Endothelial cell of umbilical vein (primary cell): Measurements from ENCODE around the gene P2RX4. TPM values are rescaled to one million over a fixed set of nuclear protein-coding genes. Genes with fewer than 3 reads are reported as not detected.

ENCODE experiments used
- BruUV-seq: library from RNA; stranded (reverse); fragments of 400-500 nt; replicated peaks from 2 replicates; lab custom pipeline; 2021; lab: Mats Ljungman, UMichigan
- CTCF ChIA-PET: fragments of 300-600, 350-600 bp; sonication (Branson Sonifier 250); formaldehyde crosslinking; loops from one replicate; lab custom pipeline; 2021; ENCODE audit warnings: antibody characterized with exemption, inconsistent platforms; lab: Charles Lee
- POLR2A ChIA-PET: fragments of 300-600, 350-600 bp; sonication (Branson Sonifier 250); formaldehyde crosslinking; loops from one replicate; lab custom pipeline; 2021; ENCODE audit warnings: antibody characterized with exemption, inconsistent platforms; lab: Charles Lee
- DNase-seq: peaks from one replicate; pipeline ENCODE4 v3.0.0-alpha.2; 2011; ENCODE audit warnings: low read depth, low spot score
- FAIRE-seq: peaks from 2 replicates; lab custom pipeline; 2011; peaks lifted over from hg19 to GRCh38; lab: Jason Lieb, UNC
- H2AFZ ChIP-seq: 2 replicates; pipeline ENCODE4 v1.6.0; 2012; ENCODE audit warnings: low read depth, low read length, control low read depth, inconsistent platforms
- H3K27ac ChIP-seq: 2 replicates; pipeline ENCODE4 v1.5.1; 2011; ENCODE audit warnings: low read depth, mild to moderate bottlenecking, control low read depth, low read length, moderate library complexity; ENCODE audit not compliant: insufficient read depth
- H3K27me3 ChIP-seq, 2 experiments: 2 replicates each; pipeline versions ENCODE4 v1.6.0 to v1.6.1; 2011; ENCODE audit warnings: low read length in 2 of 2, mixed read lengths in 1 of 2; ENCODE audit not compliant: control insufficient read depth in 2 of 2, insufficient read depth in 2 of 2
- H3K36me3 ChIP-seq, 2 experiments: 2 replicates in 1 of 2; 3 replicates in 1 of 2; pipeline ENCODE4 v1.5.1; 2011; ENCODE audit warnings: low read length in 2 of 2, mild to moderate bottlenecking in 1 of 2, moderate library complexity in 1 of 2; ENCODE audit not compliant: control insufficient read depth in 2 of 2, insufficient read depth in 2 of 2; ENCODE audit errors: extremely low read depth in 1 of 2
- H3K4me1 ChIP-seq: 3 replicates; pipeline ENCODE4 v1.5.1; 2011; ENCODE audit warnings: mild to moderate bottlenecking, low read length; ENCODE audit not compliant: control insufficient read depth, insufficient read depth; ENCODE audit errors: extremely low read depth
- H3K4me2 ChIP-seq: 2 replicates; pipeline ENCODE4 v1.6.1; 2011; ENCODE audit warnings: low read length, control low read depth, mixed read lengths; ENCODE audit not compliant: insufficient read depth
- H3K4me3 ChIP-seq, 3 experiments: fragments of 200-600 bp in 1 of 3; sonication (generic), shearing (Covaris generic) in 1 of 3; replicated peaks in 1 of 3; 2 replicates each; pipeline ENCODE4 v1.5.1; 2011 to 2016; ENCODE audit warnings: control low read depth in 3 of 3, low read length in 3 of 3, mild to moderate bottlenecking in 2 of 3, inconsistent platforms in 1 of 3, low read depth in 1 of 3, moderate library complexity in 1 of 3; ENCODE audit not compliant: insufficient read depth in 1 of 3
- H3K79me2 ChIP-seq: 2 replicates; pipeline ENCODE4 v1.6.0; 2012; ENCODE audit warnings: low read length, inconsistent platforms; ENCODE audit not compliant: control insufficient read depth, insufficient read depth
- H3K9ac ChIP-seq: replicated peaks from 2 replicates; pipeline ENCODE3; 2011; ENCODE audit warnings: low read length, control low read depth; ENCODE audit not compliant: insufficient read depth; ENCODE audit errors: extremely low read depth
- H3K9me1 ChIP-seq: replicated peaks from 3 replicates; pipeline ENCODE4 v1.6.0; 2011; ENCODE audit warnings: mild to moderate bottlenecking, low read length; ENCODE audit not compliant: control insufficient read depth, insufficient read depth; ENCODE audit errors: extremely low read depth
- H3K9me3 ChIP-seq: replicated peaks from 2 replicates; pipeline ENCODE4 v1.5.1; 2012; ENCODE audit warnings: low read length, inconsistent platforms; ENCODE audit not compliant: control insufficient read depth, insufficient read depth
- H4K20me1 ChIP-seq: replicated peaks from 2 replicates; pipeline ENCODE3; 2011; ENCODE audit warnings: mild to moderate bottlenecking, low read length; ENCODE audit not compliant: control insufficient read depth, insufficient read depth; ENCODE audit errors: extremely low read depth
- EZH2 ChIP-seq: IDR thresholded peaks from 2 replicates; pipeline ENCODE4 v1.6.1; 2012; ENCODE audit warnings: borderline replicate concordance, low read depth, mild to moderate bottlenecking, moderate library complexity, low read length, inconsistent platforms; ENCODE audit not compliant: severe bottlenecking
- FOS ChIP-seq: IDR thresholded peaks from 2 replicates; pipeline ENCODE4 v1.6.1; 2011; ENCODE audit warnings: mild to moderate bottlenecking, low read length, moderate library complexity, borderline replicate concordance; ENCODE audit not compliant: insufficient read depth
- GATA2 ChIP-seq: IDR thresholded peaks from 2 replicates; pipeline ENCODE4 v1.7.0; 2011; ENCODE audit warnings: low read depth, mild to moderate bottlenecking, moderate library complexity, mixed read lengths, low read length; ENCODE audit not compliant: insufficient read length, insufficient read depth
- JUN ChIP-seq: IDR thresholded peaks from 2 replicates; pipeline ENCODE4 v1.6.1; 2011; ENCODE audit warnings: borderline replicate concordance, low read depth; ENCODE audit not compliant: insufficient read length, insufficient read depth
- MYC ChIP-seq: IDR thresholded peaks from one replicate; pipeline ENCODE4 v1.6.1; 2011; ENCODE audit warnings: mild to moderate bottlenecking, low read depth, low read length
- POLR2A ChIP-seq: IDR thresholded peaks from 2 replicates; pipeline ENCODE4 v1.6.1; 2012; ENCODE audit warnings: low read depth, mild to moderate bottlenecking, control low read depth, low read length
- POLR2AphosphoS5 ChIP-seq: IDR thresholded peaks from 2 replicates; pipeline ENCODE4 v1.6.1; 2012; ENCODE audit warnings: low read depth, mild to moderate bottlenecking, control low read depth, low read length, moderate library complexity; ENCODE audit not compliant: insufficient read depth
- dilution Hi-C: fragments of 300-500 bp; cut with MboI; formaldehyde crosslinking; loops from one replicate; pipeline ENCODE4 v1.15.0; 2019; ENCODE audit warnings: low sequenced_read_pairs; ENCODE audit not compliant: extremely low pct_ligation_motif_present
- intact Hi-C: fragments of 100-400 bp; cut with micrococcal nuclease; formaldehyde crosslinking; loops from one replicate; pipeline ENCODE4 v1.10.0; 2022
- polyA plus RNA-seq, 4 experiments: library from polyadenylated mRNA; depleted of rRNA in 3 of 4; stranded (reverse) in 3 of 4; unstranded in 1 of 4; fragments of >200 nt; gene quantifications; 2 replicates each; pipeline versions ENCODE4 v1.2.1 to v1.2.3, GENCODE V29; 2011 to 2012; ENCODE audit warnings: missing spikeins in 1 of 4
- total RNA-seq: library from RNA; stranded (reverse); gene quantifications from 2 replicates; pipeline ENCODE4 v1.2.3, GENCODE V29; 2021
- TF ChIP-seq, protein P1 (sequence below): IDR thresholded peaks from 2 replicates; pipeline ENCODE4 v1.6.1; 2011; ENCODE audit not compliant: insufficient read depth, insufficient read length
- TF ChIP-seq, protein P2 (sequence below), 2 donors: IDR thresholded peaks; 1 replicate in 1 of 2; 2 replicates in 1 of 2; pipeline ENCODE4 v1.5.1; 2011; ENCODE audit warnings: low read length in 2 of 2, mild to moderate bottlenecking in 2 of 2, moderate library complexity in 2 of 2, control low read depth in 1 of 2, inconsistent platforms in 1 of 2, low read depth in 1 of 2; ENCODE audit not compliant: insufficient read depth in 1 of 2; ENCODE audit errors: extremely low read depth in 1 of 2

The P2RX4 gene
- total and polyA plus RNA-seq, 2 donors (not counting 3 experiments of a cell fraction or from before 2014, with no cell fraction given) = 92.8 to 116 TPM

DNA sequence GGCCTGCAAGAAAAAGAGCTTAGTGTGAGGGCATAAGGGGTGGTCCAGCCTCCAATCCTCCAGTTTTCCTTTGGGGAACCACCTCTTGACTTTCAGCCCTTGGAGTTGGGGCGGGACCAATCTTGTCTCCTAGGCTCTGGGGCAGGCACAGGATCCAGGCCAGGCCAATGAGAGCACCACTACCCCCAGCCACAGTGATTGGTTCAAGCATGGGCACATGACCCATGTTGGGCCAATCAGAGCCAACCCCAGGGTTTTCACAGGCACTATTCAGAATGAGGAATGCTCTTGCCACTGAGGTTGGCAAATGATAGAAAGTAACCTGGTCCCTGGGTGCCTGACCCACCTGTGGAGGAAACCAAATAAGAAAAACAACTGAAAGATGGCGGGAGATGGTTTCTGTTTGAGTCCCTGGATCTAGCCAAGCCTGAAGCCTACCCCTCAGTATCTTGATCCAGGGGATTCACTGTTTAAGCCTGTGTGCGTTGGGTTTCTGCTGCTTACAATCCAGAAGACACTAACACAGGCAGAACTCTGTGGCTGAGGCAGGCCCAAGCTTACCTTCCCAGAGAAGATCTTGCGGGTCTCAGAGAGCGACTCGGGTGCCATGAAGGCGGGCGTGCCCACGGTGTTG lies 42.9 kb downstream of the P2RX4 start:
- H2AFZ ChIP-seq = no peak overlapping the region
- intact Hi-C loops (no loop called here), dilution Hi-C loops (no loop called here)
- TF ChIP-seq, protein P1, sequence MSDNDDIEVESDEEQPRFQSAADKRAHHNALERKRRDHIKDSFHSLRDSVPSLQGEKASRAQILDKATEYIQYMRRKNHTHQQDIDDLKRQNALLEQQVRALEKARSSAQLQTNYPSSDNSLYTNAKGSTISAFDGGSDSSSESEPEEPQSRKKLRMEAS = no peak
- H3K27me3 ChIP-seq = no peaks in the 10 kb centered on the region
- BruUV-seq = no TSS peak
- H3K4me2 ChIP-seq = no peak overlapping the region
- H3K9me3 ChIP-seq = no peaks in the 10 kb centered on the region
- no peaks in the 10 kb centered on the region for H4K20me1 ChIP-seq
- DNase-seq (no peak), FAIRE-seq (no peak)
- H3K9ac ChIP-seq = no peak overlapping the region
- H3K4me3 ChIP-seq = no peak overlapping the region
- H3K36me3 ChIP-seq = peaks cover 2 to 45% of the 10 kb centered on the region in 2 experiments
- POLR2A ChIA-PET = no interaction called here
- no peak overlapping the region for H3K27ac ChIP-seq
- no peaks in the 10 kb centered on the region for H3K9me1 ChIP-seq
- CTCF ChIA-PET = no interaction called here
- H3K4me1 ChIP-seq = no peaks in the 10 kb centered on the region
- H3K79me2 ChIP-seq = no peaks in the 10 kb centered on the region

DNA sequence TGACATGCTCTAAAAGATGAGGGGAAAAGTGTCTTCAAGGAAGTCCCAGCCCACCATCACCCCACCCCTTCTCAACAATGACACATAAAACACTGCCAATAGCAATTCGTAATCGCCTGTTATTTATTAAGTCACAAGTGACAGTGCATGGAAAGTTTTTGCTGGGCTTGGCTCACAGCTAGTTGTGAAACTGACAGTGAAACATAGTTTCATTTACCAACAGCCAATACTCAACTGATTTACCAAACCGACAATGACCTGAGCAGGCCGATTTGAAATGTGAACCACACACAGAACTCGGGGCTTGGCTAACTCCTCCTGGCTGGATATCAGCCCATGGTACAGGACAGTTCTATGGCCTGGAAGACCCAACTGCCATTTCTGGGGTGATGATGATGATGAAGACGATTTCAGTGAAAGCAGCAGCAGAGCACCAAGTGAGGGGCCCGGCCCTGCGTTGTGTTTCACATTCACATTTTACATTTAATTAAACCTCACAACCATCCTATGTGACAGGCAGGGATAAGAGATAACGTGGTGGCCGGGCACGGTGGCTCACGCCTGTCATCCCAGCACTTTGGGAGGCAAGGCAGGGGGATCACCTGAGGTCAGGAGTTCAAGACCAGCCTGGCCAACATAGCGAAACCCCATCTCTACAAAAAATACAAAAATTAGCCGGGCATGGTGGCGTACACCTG lies 43.9 kb downstream of the P2RX4 start:
- intact Hi-C loops = no loop called here
- DNase-seq = no peak
- no peak overlapping the region for H3K4me2 ChIP-seq
- no peaks in the 10 kb centered on the region for H3K27me3 ChIP-seq
- H3K36me3 ChIP-seq = peaks cover 2 to 40% of the 10 kb centered on the region in 2 experiments
- TF ChIP-seq, protein P1 = no peak
- no peak for TF ChIP-seq JUN
- TF ChIP-seq FOS = no peak
- no peak for TF ChIP-seq MYC
- TF ChIP-seq, protein P2, sequence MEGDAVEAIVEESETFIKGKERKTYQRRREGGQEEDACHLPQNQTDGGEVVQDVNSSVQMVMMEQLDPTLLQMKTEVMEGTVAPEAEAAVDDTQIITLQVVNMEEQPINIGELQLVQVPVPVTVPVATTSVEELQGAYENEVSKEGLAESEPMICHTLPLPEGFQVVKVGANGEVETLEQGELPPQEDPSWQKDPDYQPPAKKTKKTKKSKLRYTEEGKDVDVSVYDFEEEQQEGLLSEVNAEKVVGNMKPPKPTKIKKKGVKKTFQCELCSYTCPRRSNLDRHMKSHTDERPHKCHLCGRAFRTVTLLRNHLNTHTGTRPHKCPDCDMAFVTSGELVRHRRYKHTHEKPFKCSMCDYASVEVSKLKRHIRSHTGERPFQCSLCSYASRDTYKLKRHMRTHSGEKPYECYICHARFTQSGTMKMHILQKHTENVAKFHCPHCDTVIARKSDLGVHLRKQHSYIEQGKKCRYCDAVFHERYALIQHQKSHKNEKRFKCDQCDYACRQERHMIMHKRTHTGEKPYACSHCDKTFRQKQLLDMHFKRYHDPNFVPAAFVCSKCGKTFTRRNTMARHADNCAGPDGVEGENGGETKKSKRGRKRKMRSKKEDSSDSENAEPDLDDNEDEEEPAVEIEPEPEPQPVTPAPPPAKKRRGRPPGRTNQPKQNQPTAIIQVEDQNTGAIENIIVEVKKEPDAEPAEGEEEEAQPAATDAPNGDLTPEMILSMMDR (IDR thresholded peaks at IDR 0.05; ENCODE audit: extremely low read depth in 1 of 2, insufficient read depth in 1 of 2, low read depth in 1 of 2, low read length in 2 of 2) = no peak
- TF ChIP-seq EZH2 = no peak
- TF ChIP-seq POLR2A = no peak
- no peak for TF ChIP-seq POLR2AphosphoS5
- TF ChIP-seq GATA2 = no peak
- H3K4me1 ChIP-seq = no peaks in the 10 kb centered on the region
- H2AFZ ChIP-seq = no peak overlapping the region
- no peaks in the 10 kb centered on the region for H3K9me3 ChIP-seq
- H3K4me3 ChIP-seq = no peak overlapping the region
- no peak overlapping the region for H3K9ac ChIP-seq
- dilution Hi-C loops = no loop called here
- no peak for FAIRE-seq
- no peak overlapping the region for H3K27ac ChIP-seq
- ChIA-PET POLR2A (no interaction called here), CTCF (no interaction called here)
- no peaks in the 10 kb centered on the region for H3K79me2 ChIP-seq
- H3K9me1 ChIP-seq = no peaks in the 10 kb centered on the region
- no peaks in the 10 kb centered on the region for H4K20me1 ChIP-seq
- no TSS peak for BruUV-seq
